ENCODE results near the gene SNRNP25. TPM values are rescaled to one million over a fixed set of nuclear protein-coding genes. Genes with fewer than 3 reads are reported as not detected.

SNRNP25 gene
- total and polyA plus RNA-seq, 9 of the 15 experiments (the other 6 are each of a cell fraction or from before 2014, with no cell fraction given): 59.0 to 176 (median 108) TPM

GRCh38 chr16:35011-35677 lies 18.5 kb upstream of the SNRNP25 start (continued):
- TF ChIP-seq ZNF445 (CRISPR knock-in tag; IDR thresholded peaks at IDR 0.05; ENCODE audit: low read depth) (no peak), ZNF232 (CRISPR knock-in tag; IDR thresholded peaks at IDR 0.05) (no peak), KLF13 (tag; IDR thresholded peaks at IDR 0.05; ENCODE audit: borderline replicate concordance, low read depth) (no peak), ZNF121 (CRISPR knock-in tag; conservative IDR thresholded peaks at IDR 0.05) (peak; percentile 30; the same call in 1 of the 2 replicates), ZBTB7A (IDR thresholded peaks at IDR 0.05; ENCODE audit: borderline replicate concordance, control insufficient read depth, low read depth, low read length) (no peak), SNRNP70 (optimal IDR thresholded peaks at IDR 0.05; ENCODE audit: low read depth, low read length) (no peak), BHLHE40 (IDR thresholded peaks at IDR 0.05; ENCODE audit: low read length) (no peak), HOMEZ (CRISPR knock-in tag; IDR thresholded peaks at IDR 0.05) (no peak), MTA3 (IDR thresholded peaks at IDR 0.05; ENCODE audit: borderline replicate concordance) (no peak), MCM7 (IDR thresholded peaks at IDR 0.05) (no peak), ZNF778 (CRISPR knock-in tag; IDR thresholded peaks at IDR 0.05) (no peak), CEBPG (CRISPR knock-in tag; IDR thresholded peaks at IDR 0.05) (peak; percentile 74; the same call in 1 of the 2 replicates), CEBPG (tag; conservative IDR thresholded peaks at IDR 0.05 in 1 of 2, IDR thresholded peaks at IDR 0.05 in 1 of 2) (no peak)
